GM18502 (cell line): ENCODE data around the gene TTF1.
"Not testable (repeated sequence)": the region's sequence is repeated elsewhere in the genome, so short reads cannot be mapped to it uniquely, and the experiment has no call there.

ENCODE experiments used
- ATAC-seq: cut with Tn5 transposase; IDR thresholded peaks from one replicate; pipeline ENCODE4 v1.9.1; 2021; ENCODE audit warnings: mild to moderate bottlenecking; ENCODE audit not compliant: unreplicated experiment, poor library complexity

Gene TTF1

GRCh38 chr9:132413926-132414325, 7.3 kb upstream of the TTF1 start:
- no peak for ATAC-seq

- ATAC-seq = no peak
Measured at GRCh38 chr9:132412089-132412488, 5.4 kb upstream of the TTF1 start.

- ATAC-seq = peak; percentile 39
Measured at GRCh38 chr9:132411091-132411508, 4.5 kb upstream of the TTF1 start.

GRCh38 chr9:132410642-132411041, 4.0 kb upstream of the TTF1 start:
- no peak for ATAC-seq

DNA sequence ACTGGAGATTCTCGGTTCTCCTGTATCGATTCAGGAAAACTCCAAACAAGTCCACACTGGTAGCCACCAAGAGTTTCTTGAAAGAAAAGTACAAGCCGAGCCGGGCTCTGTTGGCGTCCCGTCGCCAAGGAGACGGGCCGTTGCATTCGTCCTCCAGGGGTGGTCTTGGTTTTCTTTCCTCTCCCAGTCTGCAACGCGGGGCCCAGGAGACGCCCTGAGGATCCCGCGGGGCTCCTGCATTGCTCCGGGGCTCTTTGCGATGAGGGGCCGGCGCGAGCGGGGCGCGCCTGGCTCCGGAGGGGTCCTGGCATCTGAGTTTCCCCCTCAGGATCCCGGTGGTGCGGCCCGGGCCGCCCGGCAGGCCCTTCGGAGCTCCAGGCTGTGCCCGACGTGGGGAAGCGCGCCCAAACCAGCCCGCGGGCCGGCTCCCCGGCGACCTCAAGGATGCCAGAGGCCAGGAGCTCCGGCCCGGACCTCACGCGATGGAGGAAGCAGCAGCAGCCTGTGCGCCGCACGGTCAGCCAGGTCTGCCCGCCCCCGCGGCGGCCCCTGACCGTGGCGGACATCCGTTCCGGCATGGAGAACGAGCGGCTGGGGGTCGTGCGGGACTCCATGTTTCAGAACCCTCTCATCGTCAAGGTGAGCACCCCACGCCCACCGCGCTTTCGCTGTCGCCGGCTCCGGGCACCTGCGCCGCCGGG, 3.3 kb upstream of the TTF1 start, which contains the start of gene CFAP77:
CFAP77 (plus strand) TSS at position 384 of the 701 bp plus-strand sequence; CDS start at position 445, 61 bp downstream.
- ATAC-seq = no peak

GRCh38 chr9:132408521-132408920, 1.9 kb upstream of the TTF1 start:
- no peak for ATAC-seq

- no peak for ATAC-seq
Measured at GRCh38 chr9:132407196-132407595, 556 bp upstream of the TTF1 start.

DNA sequence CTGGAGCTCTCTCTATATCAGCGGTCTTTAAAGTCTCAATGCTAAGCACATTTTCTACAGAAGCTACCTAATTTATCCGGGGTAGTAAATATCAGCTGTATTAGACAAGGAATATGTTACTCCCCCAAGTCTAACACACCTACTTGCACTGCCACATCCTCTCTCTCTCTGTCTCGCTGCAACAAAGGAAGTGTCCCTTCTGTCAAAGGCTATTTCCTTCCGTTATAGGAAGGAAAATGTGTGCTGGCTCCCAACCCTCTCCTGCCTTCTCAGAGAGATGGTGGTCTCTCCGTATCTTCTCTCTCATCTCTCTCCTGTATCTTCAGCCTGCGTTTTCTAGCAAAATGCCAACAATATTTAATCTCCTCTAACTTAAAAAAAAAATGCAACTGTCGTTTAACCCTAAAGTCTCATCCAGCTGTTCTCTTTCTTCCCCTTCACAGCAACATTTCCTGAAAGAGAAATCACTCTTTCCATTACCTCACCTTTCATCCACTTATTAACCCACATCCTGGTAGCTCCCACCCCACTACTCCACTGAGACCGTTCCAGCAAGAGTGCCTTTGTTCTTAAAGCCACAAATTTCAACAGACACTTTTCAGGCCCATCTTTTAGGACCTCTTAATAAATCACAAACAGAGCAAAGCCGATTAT, 2.3 kb downstream of the TTF1 start:
- ATAC-seq = no peak

DNA sequence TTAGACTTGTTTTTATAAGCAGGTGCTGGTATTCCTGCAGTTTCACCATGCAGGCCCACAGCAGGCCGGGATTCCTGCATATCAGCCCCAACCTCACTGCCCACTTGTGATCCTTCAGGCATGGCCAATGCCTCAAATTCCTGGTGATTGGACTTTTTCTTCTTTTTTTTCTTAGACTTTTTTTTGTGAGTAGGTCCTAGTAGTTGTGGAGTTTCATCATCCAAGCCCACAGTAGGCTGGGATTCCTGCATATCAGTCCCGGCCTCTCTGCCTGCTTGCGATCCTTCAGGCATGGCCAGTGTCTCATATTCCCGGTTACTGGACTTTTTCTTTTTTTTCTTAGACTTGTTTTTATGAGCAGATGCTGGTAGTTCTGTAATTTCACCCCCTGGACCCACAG, 4.8 kb downstream of the TTF1 start:
- ATAC-seq = no peak

DNA sequence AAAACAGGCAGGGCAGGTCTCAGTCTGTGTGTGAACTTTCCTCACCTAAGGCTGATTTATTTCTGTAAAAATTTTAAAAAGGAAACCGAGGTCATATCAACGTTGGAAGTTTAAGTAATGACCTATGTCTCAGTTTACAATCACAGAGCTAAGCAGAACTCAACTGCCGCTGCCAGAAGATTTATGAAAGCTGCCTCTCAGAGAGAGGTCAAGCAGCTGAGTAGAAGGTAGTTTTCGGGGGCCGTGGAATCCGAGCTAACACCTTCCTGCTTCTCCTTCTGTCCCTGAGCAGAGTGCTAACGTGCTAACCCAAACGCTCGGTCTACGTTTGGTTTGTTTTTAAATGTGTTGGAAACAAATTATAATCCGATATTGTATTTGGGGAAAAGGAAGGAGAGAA, 11.1 kb downstream of the TTF1 start:
- ATAC-seq = no peak

- no peak for ATAC-seq
Measured at GRCh38 chr9:132391449-132391848, 15.2 kb downstream of the TTF1 start.

DNA sequence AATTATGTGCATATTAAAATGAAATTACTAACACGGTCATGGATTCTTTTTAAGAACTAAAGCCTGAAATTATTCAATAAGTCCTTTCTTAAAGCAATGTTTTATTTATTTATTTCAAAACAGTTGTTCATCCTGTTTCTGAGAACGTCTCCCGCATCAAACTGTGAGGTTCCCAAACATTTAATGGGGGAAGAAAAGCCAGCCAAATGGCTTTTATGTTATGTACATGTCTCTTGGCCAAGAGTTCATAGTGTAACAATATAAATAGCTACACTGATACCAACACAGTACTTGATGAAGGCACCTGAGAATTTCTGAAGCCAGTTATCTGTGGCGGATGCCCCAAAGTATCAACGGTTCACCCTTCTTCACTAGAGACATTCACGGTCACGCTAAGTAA, 15.7 kb downstream of the TTF1 start:
- no peak for ATAC-seq

- no peak for ATAC-seq
Measured at GRCh38 chr9:132387133-132387532, 19.5 kb downstream of the TTF1 start.

DNA sequence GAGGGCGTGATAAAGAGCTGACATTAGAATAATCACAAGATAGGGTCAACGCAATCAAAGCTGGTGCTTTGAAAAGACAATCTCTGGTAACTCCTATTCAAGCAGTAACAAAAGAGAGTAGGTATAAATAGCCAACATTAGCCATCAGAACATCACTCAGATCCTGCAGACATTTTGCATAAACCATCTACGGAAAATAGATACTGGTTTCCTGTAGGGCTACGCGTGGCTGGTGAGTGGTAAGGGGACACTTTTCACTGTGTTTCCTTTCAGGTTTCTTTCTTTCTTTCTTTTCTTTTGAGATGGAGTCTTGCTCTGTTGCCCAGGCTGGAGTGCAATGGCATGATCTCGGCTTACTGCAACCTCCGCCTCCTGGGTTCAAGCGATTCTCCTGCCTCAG, 22.3 kb downstream of the TTF1 start:
- ATAC-seq = peak; percentile 46

DNA sequence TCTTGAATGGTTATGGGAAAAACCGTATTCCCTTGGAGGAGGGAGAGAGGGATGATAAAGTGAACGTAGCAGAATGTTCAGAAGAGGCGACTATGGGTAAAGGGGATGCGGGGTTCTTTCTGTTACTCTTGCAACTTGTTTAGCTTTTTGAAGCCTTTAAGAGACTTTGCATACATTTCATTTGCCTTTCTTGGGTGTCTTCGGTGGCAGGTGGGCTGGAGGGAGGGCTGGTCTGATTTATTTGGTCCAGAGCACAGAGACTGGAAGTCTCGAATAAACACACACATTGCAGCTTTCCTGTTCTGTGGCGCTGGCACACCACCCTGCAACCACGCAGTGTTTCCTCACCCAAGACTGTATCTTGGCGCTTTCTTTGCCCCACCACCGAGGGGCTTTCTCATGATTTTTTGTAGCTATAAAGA, 23.2 kb downstream of the TTF1 start:
- ATAC-seq = no peak

DNA sequence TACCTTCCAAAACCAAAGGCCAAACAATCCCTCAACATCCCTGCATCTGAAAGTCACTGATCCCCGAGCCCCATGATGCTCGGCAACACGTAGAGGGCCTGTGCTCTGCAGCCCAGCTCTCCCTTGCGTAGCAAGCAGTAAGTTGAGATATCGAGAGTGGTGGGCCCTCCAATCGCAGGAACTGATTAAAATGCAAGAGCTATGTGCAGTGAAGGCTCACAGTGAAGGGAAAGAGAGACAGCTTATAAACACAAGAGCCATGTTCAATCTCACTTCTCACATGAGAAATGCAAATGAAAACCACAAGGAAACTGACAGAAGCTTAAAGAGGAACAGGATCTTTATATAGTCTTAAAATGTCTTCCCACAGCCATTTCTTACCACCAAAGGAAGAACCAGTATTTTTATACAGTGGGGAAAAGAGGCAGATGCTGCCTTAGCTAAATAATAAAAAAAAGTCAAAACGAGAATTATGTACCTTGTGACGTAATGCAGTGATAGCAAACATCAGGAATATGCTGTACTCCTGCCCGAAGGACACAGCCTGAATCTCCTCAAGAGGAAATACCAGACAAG, 24.6 kb downstream of the TTF1 start:
- ATAC-seq = peak; percentile 70

DNA sequence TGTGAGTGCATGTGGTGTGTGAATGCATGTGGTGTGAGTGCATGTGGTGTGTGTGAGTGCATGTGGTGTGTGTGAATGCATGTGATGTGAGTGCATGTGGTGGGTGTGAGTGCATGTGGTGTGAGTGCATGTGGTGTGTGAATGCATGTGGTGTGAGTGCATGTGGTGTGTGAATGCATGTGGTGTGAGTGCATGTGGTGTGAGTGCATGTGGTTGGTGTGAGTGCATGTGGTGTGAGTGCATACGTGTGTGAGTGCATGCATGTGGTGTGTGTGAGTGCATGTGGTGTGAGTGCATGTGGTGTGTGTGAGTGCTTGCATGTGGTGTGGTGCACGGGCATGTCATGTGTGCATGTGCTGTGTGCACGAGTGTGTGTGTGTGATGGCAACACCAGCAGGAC, 28.2 kb downstream of the TTF1 start:
- not testable (repeated sequence) for ATAC-seq

GRCh38 chr9:132377769-132378168, 28.9 kb downstream of the TTF1 start:
- ATAC-seq = not testable (repeated sequence)

DNA sequence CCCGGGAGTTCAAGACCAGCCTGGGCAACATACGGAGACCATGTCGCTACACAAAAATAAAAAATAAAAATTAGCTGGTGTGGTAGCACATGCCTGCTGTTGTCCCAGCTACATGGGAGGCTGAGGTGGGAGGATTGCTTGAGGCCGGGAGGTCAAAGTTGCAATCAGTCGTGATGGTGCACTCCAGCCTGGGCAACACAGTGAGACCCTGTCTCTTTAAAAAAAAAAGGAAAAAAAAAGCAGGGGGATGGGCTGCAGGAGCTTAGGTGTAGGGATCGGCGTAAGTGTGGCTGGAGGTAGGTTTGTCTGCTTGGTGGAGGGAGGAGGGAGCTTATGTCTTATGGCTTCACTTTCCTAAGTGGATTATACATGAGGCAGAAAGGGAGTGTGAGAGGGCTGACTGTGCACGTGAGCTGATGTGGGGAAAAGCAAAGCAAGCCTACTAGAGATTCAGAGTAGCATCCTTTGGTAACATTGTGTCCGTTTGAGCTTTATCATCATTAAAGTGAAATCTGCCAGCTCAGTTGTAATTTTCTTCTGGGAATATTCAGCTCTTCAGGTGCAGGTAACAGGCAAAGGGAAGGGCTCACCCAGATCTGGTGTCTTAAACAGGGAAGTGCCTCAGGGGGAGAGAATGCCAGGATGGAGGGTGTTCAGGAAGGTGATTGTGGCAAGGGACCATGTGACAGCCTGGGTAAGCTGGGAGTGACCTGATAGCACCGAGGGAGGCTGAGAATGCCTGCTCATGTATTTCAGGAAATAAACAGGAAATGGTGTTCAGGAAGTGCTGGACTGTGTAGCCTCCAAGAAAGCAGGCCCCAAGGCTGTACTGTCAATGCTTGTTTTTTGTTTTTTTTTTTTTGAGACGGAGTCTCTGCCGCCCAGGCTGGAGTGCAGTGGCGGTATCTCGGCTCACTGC, 34.2 kb downstream of the TTF1 start:
- no peak for ATAC-seq

DNA sequence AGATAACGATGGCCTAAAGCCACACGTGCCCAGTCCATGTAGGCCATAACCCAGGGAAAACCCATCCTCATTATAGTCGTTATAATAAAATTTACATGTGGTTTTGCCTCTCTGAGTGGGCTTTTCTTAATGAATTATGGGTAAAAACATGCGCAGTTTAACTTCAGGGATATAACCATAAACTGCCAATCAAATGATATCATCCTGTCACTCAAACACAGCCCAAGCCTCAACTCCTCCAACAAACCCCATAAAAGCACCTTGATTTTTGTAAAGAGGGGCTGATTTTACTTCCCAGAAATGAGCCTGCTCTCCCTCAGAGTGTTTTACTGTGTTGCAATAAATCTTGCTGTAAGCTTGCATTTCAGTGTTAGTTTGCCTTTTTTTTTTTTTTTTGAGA, 36.0 kb downstream of the TTF1 start:
- ATAC-seq = no peak

GRCh38 chr9:132369421-132369820, 37.2 kb downstream of the TTF1 start:
- no peak for ATAC-seq
